OCI-LY7 (cell line): Measurements from ENCODE around the gene FNDC3B. TPM values are rescaled to one million over a fixed set of nuclear protein-coding genes. Genes with fewer than 3 reads are reported as not detected.

Experiments used
- BruUV-seq: library from RNA; stranded (reverse); fragments of 400-500 nt; replicated peaks from 2 replicates; lab custom pipeline; 2021; lab: Mats Ljungman, UMichigan
- CTCF ChIA-PET: fragments of 300-600 bp; sonication (Branson Sonifier 250); formaldehyde crosslinking; loops from one replicate; lab custom pipeline; 2022; ENCODE audit warnings: antibody characterized with exemption; ENCODE audit not compliant: unreplicated experiment; lab: Charles Lee
- POLR2A ChIA-PET: fragments of 300-600 bp; sonication (Branson Sonifier 250); formaldehyde crosslinking; loops from one replicate; lab custom pipeline; 2022; ENCODE audit warnings: antibody characterized with exemption; lab: Charles Lee
- DNase-seq: peaks from one replicate; pipeline ENCODE4 v3.0.0-alpha.2; 2015; ENCODE audit warnings: low spot score
- H2AFZ ChIP-seq: fragments of 200-600 bp; sonication (generic), shearing (Covaris generic); 2 replicates; pipeline ENCODE4 v1.6.1; 2014; ENCODE audit warnings: mild to moderate bottlenecking, antibody characterized with exemption, low read length, moderate library complexity
- H3K27ac ChIP-seq: fragments of 200-600 bp; sonication (generic); 2 replicates; pipeline ENCODE4 v1.5.1; 2014; ENCODE audit warnings: mixed run types, low read depth, mild to moderate bottlenecking, moderate library complexity, low read length, inconsistent platforms; ENCODE audit not compliant: poor library complexity, severe bottlenecking
- H3K36me3 ChIP-seq: fragments of 200-600 bp; sonication (generic); 2 replicates; pipeline ENCODE4 v1.6.1; 2014; ENCODE audit warnings: mild to moderate bottlenecking, antibody characterized with exemption, low read length, moderate library complexity, mixed read lengths; ENCODE audit not compliant: insufficient read depth
- H3K4me1 ChIP-seq: fragments of 200-600 bp; sonication (generic); 2 replicates; pipeline ENCODE4 v1.5.1; 2014; ENCODE audit warnings: mild to moderate bottlenecking, low read length; ENCODE audit not compliant: insufficient read depth, poor library complexity, severe bottlenecking
- H3K4me2 ChIP-seq: fragments of 200-600 bp; sonication (generic); 2 replicates; pipeline ENCODE4 v1.6.1; 2014; ENCODE audit warnings: mild to moderate bottlenecking, low read length
- H3K4me3 ChIP-seq: fragments of 200-600 bp; sonication (generic); 2 replicates; pipeline ENCODE4 v1.5.1; 2014; ENCODE audit warnings: mild to moderate bottlenecking, low read depth, low read length; ENCODE audit not compliant: poor library complexity, severe bottlenecking
- H3K79me2 ChIP-seq: fragments of 200-600 bp; sonication (generic); 2 replicates; pipeline ENCODE4 v1.6.1; 2016; ENCODE audit warnings: low read depth, mild to moderate bottlenecking, low read length, moderate library complexity, mixed read lengths; ENCODE audit not compliant: insufficient read depth
- H3K9me2 ChIP-seq: fragments of 200-600 bp; sonication (generic); 2 replicates; pipeline ENCODE4 v1.6.1; 2016; ENCODE audit warnings: mild to moderate bottlenecking, low read length, mixed read lengths; ENCODE audit not compliant: insufficient read depth
- H3K9me3 ChIP-seq: fragments of 200-600 bp; sonication (generic); 2 replicates; pipeline ENCODE4 v1.6.1; 2014; ENCODE audit warnings: mild to moderate bottlenecking, mixed run types, low read length, mixed read lengths
- H4K20me1 ChIP-seq: fragments of 200-600 bp; sonication (generic); 2 replicates; pipeline ENCODE4 v1.6.1; 2014; ENCODE audit warnings: mild to moderate bottlenecking, antibody characterized with exemption, low read length, moderate library complexity, mixed read lengths; ENCODE audit not compliant: insufficient read depth
- CTCF ChIP-seq: fragments of 200-600 bp; sonication (generic); conservative IDR thresholded peaks from 2 replicates; pipeline ENCODE4 v1.5.1; 2014; ENCODE audit warnings: mild to moderate bottlenecking, antibody characterized with exemption, low read length, moderate library complexity, mixed read lengths
- EZH2phosphoT487 ChIP-seq: fragments of 200-600 bp; sonication (generic); IDR thresholded peaks from 2 replicates; pipeline ENCODE4 v1.6.1; 2018; ENCODE audit warnings: low read depth, borderline replicate concordance, mild to moderate bottlenecking, mixed run types, antibody characterized with exemption, low read length, moderate library complexity, mixed read lengths
- intact Hi-C: fragments of 100-400 bp; cut with micrococcal nuclease; formaldehyde crosslinking; loops from one replicate; pipeline ENCODE4 v1.10.0; 2022; ENCODE audit not compliant: unreplicated experiment
- total RNA-seq, 2 experiments: library from RNA; depleted of rRNA in 1 of 2; stranded (reverse); fragments of >200 nt in 1 of 2; shearing (Covaris generic) in 1 of 2; gene quantifications; 2 replicates each; pipeline ENCODE4 v1.2.3, GENCODE V29; 2014 to 2022

The FNDC3B gene
- total RNA-seq, 2 experiments from 2014 or later, result 23.3 to 28.5 TPM

- Histone ChIP-seq H3K4me3 (no peak overlapping the region), H3K79me2 (no peaks in the 10 kb centered on the region), H3K9me3 (no peaks in the 10 kb centered on the region; the same call in 1 of the 2 replicates), H3K9me2 (no peaks in the 10 kb centered on the region), H3K36me3 (no peaks in the 10 kb centered on the region), H3K27ac (no peak overlapping the region), H3K4me2 (no peak overlapping the region), H4K20me1 (no peaks in the 10 kb centered on the region), H2AFZ (no peak overlapping the region), H3K4me1 (peaks cover 33% of the 10 kb centered on the region)
- no peak for TF ChIP-seq EZH2phosphoT487
- TF ChIP-seq CTCF, result no peak
- POLR2A ChIA-PET, result interaction anchor here (0.6 to 4.6 kb wide), 9 partner anchors 9 to 97 kb away, joined by 3 to 35 read pairs (median 4); no protein-coding TSS in a partner anchor
- CTCF ChIA-PET, result no interaction called here
- no TSS peak for BruUV-seq
- no peak for DNase-seq
- intact Hi-C loops, result no loop called here
Measured at GRCh38 chr3:172138792-172139507, 99.6 kb downstream of the FNDC3B start.

GRCh38 chr3:172139528-172140276 lies 100.3 kb downstream of the FNDC3B start:
- no peaks in the 10 kb centered on the region for H3K36me3 ChIP-seq
- ChIA-PET POLR2A (interaction anchor here (0.6 to 4.6 kb wide), 12 partner anchors 8 to 298 kb away, joined by 3 to 35 read pairs (median 3); no protein-coding TSS in a partner anchor), CTCF (no interaction called here)
- TF ChIP-seq CTCF (no peak), EZH2phosphoT487 (no peak)
- no peak for DNase-seq
- H3K79me2 ChIP-seq, result no peaks in the 10 kb centered on the region
- no peaks in the 10 kb centered on the region for H4K20me1 ChIP-seq
- no TSS peak for BruUV-seq
- peaks cover 40% of the 10 kb centered on the region for H3K4me1 ChIP-seq
- no peak overlapping the region for H3K4me3 ChIP-seq
- no peaks in the 10 kb centered on the region for H3K9me2 ChIP-seq
- no peak overlapping the region for H3K27ac ChIP-seq
- intact Hi-C loops, result loop anchor here (5.0 kb wide), 1 partner anchor 102 kb away; the partner anchor contains the start of gene FNDC3B
- no peak overlapping the region for H2AFZ ChIP-seq
- H3K9me3 ChIP-seq, result no peaks in the 10 kb centered on the region; the same call in 1 of the 2 replicates
- H3K4me2 ChIP-seq, result no peak overlapping the region
